ENCODE data around the gene SPOCK1.

- TF ChIP-seq POLR2AphosphoS5 (IDR thresholded peaks at IDR 0.05; ENCODE audit: low read depth, low read length) (no peak), REST (IDR thresholded peaks at IDR 0.05; ENCODE audit: insufficient read depth in 1 of 2, low read depth in 2 of 2, low read length in 2 of 2) (no peak), TAF1 (IDR thresholded peaks at IDR 0.05; ENCODE audit: borderline replicate concordance, insufficient read depth, low read length) (no peak)
Observed at GRCh38 chr5:137051161-137051560, 448.0 kb downstream of the SPOCK1 start.
